Esophagus muscularis mucosa (tissue), 3 donors: ENCODE results near the gene SLC4A2.

ENCODE experiments used
- CTCF ChIP-seq, 3 experiments: fragments of 200-600 bp in 2 of 3; fragments of 450-650 bp in 1 of 3; sonication (generic) in 2 of 3; IDR thresholded peaks; one replicate each; pipeline ENCODE4 v1.5.1; 2017 to 2019; ENCODE audit warnings: antibody characterized with exemption in 3 of 3, mild to moderate bottlenecking in 2 of 3, moderate library complexity in 1 of 3
- POLR2A ChIP-seq: fragments of 450-650 bp; IDR thresholded peaks from one replicate; pipeline ENCODE4 v1.6.1; 2017; ENCODE audit warnings: antibody characterized with exemption, moderate library complexity, mild to moderate bottlenecking, low read depth
- POLR2AphosphoS5 ChIP-seq, 2 donors: sonication (generic); formaldehyde crosslinking; IDR thresholded peaks; one replicate each; pipeline ENCODE4 v1.6.1; 2017; ENCODE audit warnings: antibody characterized with exemption in 2 of 2

GRCh38 chr7:151048911-151049463, 10.4 kb upstream of the SLC4A2 start:
- TF ChIP-seq POLR2A (no peak), CTCF (IDR thresholded peaks at IDR 0.05) (no peak), POLR2AphosphoS5 (IDR thresholded peaks at IDR 0.05) (no peak)
